ENCODE data around the gene PCBD2. TPM values are rescaled to one million over a fixed set of nuclear protein-coding genes. Genes with fewer than 3 reads are reported as not detected.

Gene PCBD2
- total and polyA plus RNA-seq, 4 donors: 5.9 to 12.8 (median 10.3) TPM

DNA sequence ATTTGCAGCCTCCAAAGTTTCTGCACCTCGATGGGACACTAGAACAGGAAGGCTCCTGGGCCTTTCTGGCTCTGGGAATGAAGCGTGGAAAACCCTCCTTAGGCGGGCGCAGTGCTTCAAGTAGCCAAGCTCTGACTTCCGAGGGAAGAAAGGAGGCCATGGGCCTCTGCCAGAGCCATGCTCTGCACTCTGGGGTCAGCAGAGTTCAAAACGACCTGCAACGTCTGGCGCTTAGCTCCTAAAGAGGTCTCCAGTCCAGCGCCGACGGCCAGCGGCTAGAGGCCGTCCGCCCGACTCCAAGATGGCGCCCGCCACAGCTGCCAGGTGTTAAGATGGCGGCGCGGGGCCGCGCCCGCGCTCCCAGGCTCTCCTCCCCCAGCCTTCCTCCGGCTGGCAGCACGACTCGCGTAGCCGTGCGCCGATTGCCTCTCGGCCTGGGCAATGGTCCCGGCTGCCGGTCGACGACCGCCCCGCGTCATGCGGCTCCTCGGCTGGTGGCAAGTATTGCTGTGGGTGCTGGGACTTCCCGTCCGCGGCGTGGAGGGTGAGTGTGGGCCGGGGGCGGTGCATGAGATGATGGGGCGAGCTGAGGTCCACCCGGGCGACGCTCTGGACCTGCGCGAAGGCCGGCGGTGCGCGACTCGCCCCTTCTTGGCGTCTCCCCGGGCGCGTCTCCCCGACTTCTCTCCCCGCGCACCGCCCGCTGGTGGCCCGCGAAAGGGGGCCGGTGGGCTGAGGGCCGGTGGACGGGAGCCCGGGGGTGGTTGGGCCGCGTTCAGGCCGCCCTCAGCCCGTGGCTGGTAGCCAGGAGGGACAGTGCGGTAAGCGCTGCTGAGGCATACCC, 30.7 kb upstream of the PCBD2 start, which contains the start of gene TXNDC15:
TSS of gene TXNDC15 (plus strand) at position 385 of the 844 bp plus-strand sequence. CDS start at position 442, 57 bp downstream.
- peak; percentile 86 for DNase-seq (ENCODE audit: low spot score)
- Histone ChIP-seq H3K4me3 (ENCODE audit: low read depth in 1 of 3, low read length in 3 of 3) (peak within 1 kb of the TSS; percentile 71 to 82 (median 81)), H3K9ac (ENCODE audit: low read depth in 1 of 2, low read length in 2 of 2) (peak within 1 kb of the TSS; percentile 78 to 89), H3K36me3 (ENCODE audit: control insufficient read depth in 4 of 4, insufficient read depth in 3 of 4, low read depth in 1 of 4, low read length in 3 of 4) (no peaks in the 10 kb centered on the region), H3K27me3 (ENCODE audit: control insufficient read depth in 4 of 4, insufficient read depth in 4 of 4, low read length in 3 of 4) (no peaks in the 10 kb centered on the region), H3K9me3 (ENCODE audit: control insufficient read depth in 4 of 4, low read length in 3 of 4) (no peaks in the 10 kb centered on the region), H3K4me1 (ENCODE audit: control insufficient read depth in 4 of 4, insufficient read depth in 4 of 4, low read length in 3 of 4) (peaks cover 0 to 11% (median 5%) of the 10 kb centered on the region in 4 donors), H3K27ac (ENCODE audit: low read depth in 1 of 2, low read length in 2 of 2) (peak within 1 kb of the TSS; percentile 73 to 87)
- TF ChIP-seq RXRA (IDR thresholded peaks at IDR 0.05): peak; percentile 51 to 88
- TF ChIP-seq HNF4A (conservative IDR thresholded peaks at IDR 0.05): peak in 1 of 2 donors; percentile 30
- TF ChIP-seq, protein P1, sequence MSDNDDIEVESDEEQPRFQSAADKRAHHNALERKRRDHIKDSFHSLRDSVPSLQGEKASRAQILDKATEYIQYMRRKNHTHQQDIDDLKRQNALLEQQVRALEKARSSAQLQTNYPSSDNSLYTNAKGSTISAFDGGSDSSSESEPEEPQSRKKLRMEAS (IDR thresholded peaks at IDR 0.05): no peak
- TF ChIP-seq, protein P2, sequence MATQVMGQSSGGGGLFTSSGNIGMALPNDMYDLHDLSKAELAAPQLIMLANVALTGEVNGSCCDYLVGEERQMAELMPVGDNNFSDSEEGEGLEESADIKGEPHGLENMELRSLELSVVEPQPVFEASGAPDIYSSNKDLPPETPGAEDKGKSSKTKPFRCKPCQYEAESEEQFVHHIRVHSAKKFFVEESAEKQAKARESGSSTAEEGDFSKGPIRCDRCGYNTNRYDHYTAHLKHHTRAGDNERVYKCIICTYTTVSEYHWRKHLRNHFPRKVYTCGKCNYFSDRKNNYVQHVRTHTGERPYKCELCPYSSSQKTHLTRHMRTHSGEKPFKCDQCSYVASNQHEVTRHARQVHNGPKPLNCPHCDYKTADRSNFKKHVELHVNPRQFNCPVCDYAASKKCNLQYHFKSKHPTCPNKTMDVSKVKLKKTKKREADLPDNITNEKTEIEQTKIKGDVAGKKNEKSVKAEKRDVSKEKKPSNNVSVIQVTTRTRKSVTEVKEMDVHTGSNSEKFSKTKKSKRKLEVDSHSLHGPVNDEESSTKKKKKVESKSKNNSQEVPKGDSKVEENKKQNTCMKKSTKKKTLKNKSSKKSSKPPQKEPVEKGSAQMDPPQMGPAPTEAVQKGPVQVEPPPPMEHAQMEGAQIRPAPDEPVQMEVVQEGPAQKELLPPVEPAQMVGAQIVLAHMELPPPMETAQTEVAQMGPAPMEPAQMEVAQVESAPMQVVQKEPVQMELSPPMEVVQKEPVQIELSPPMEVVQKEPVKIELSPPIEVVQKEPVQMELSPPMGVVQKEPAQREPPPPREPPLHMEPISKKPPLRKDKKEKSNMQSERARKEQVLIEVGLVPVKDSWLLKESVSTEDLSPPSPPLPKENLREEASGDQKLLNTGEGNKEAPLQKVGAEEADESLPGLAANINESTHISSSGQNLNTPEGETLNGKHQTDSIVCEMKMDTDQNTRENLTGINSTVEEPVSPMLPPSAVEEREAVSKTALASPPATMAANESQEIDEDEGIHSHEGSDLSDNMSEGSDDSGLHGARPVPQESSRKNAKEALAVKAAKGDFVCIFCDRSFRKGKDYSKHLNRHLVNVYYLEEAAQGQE (IDR thresholded peaks at IDR 0.05): no peak
- peak in 1 of 2 donors; percentile 53 for TF ChIP-seq GABPA (IDR thresholded peaks at IDR 0.05 in 1 of 2, conservative IDR thresholded peaks at IDR 0.05 in 1 of 2)
- peak; percentile 35 for TF ChIP-seq FOXA1 (IDR thresholded peaks at IDR 0.05)
- peak; percentile 52 for TF ChIP-seq SP1 (IDR thresholded peaks at IDR 0.05)
- TF ChIP-seq HNF4G (IDR thresholded peaks at IDR 0.05): no peak
- TF ChIP-seq, protein P3, sequence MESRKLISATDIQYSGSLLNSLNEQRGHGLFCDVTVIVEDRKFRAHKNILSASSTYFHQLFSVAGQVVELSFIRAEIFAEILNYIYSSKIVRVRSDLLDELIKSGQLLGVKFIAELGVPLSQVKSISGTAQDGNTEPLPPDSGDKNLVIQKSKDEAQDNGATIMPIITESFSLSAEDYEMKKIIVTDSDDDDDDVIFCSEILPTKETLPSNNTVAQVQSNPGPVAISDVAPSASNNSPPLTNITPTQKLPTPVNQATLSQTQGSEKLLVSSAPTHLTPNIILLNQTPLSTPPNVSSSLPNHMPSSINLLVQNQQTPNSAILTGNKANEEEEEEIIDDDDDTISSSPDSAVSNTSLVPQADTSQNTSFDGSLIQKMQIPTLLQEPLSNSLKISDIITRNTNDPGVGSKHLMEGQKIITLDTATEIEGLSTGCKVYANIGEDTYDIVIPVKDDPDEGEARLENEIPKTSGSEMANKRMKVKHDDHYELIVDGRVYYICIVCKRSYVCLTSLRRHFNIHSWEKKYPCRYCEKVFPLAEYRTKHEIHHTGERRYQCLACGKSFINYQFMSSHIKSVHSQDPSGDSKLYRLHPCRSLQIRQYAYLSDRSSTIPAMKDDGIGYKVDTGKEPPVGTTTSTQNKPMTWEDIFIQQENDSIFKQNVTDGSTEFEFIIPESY (IDR thresholded peaks at IDR 0.05): no peak
- TF ChIP-seq, protein P4, sequence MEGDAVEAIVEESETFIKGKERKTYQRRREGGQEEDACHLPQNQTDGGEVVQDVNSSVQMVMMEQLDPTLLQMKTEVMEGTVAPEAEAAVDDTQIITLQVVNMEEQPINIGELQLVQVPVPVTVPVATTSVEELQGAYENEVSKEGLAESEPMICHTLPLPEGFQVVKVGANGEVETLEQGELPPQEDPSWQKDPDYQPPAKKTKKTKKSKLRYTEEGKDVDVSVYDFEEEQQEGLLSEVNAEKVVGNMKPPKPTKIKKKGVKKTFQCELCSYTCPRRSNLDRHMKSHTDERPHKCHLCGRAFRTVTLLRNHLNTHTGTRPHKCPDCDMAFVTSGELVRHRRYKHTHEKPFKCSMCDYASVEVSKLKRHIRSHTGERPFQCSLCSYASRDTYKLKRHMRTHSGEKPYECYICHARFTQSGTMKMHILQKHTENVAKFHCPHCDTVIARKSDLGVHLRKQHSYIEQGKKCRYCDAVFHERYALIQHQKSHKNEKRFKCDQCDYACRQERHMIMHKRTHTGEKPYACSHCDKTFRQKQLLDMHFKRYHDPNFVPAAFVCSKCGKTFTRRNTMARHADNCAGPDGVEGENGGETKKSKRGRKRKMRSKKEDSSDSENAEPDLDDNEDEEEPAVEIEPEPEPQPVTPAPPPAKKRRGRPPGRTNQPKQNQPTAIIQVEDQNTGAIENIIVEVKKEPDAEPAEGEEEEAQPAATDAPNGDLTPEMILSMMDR (IDR thresholded peaks at IDR 0.05; ENCODE audit: low read depth, low read length, missing input control): no peak
- peak in 1 of 2 donors; percentile 52 for TF ChIP-seq RAD21 (IDR thresholded peaks at IDR 0.05)
- TF ChIP-seq NR2F2 (IDR thresholded peaks at IDR 0.05): peak; percentile 62
- peak; percentile 100 for TF ChIP-seq YY1 (IDR thresholded peaks at IDR 0.05)
- peak; percentile 63 for TF ChIP-seq TAF1 (conservative IDR thresholded peaks at IDR 0.05)
- TF ChIP-seq FOXA2 (IDR thresholded peaks at IDR 0.05): no peak
- WGBS: 3% methylated on average over 79 of the region's 79 CpGs

Data from liver (tissue), 9 donors.